EH (cell line): ENCODE results near the gene SLC4A2.
A peak's percentile ranks its signal among the peaks of the same experiment; 100 is the strongest.

Experiments
- DNase-seq: peaks from one replicate; pipeline ENCODE4 v3.0.0-alpha.2; 2015; ENCODE audit warnings: low read depth

SLC4A2 gene

GRCh38 chr7:151080067-151080521, 20.7 kb downstream of the SLC4A2 start:
- peak; percentile 38 for DNase-seq

- DNase-seq = peak; percentile 92
Observed at GRCh38 chr7:151080522-151081169, 21.3 kb downstream of the SLC4A2 start, which contains the start of gene FASTK. Gene FASTK (minus strand): TSS chr7:151080809. CDS start chr7:151080766, 43 bp downstream.

GRCh38 chr7:151081170-151082101, 22.0 kb downstream of the SLC4A2 start:
- peak; percentile 43 for DNase-seq

- no peak for DNase-seq
Observed at GRCh38 chr7:151082141-151083070, 23.0 kb downstream of the SLC4A2 start.

- DNase-seq = peak; percentile 60
Observed at GRCh38 chr7:151083071-151083823, 23.9 kb downstream of the SLC4A2 start, which contains the start of gene TMUB1. Gene TMUB1 (minus strand): TSS chr7:151083493. CDS start chr7:151082563, 930 bp downstream.

- no peak for DNase-seq
Observed at GRCh38 chr7:151083824-151084160, 24.4 kb downstream of the SLC4A2 start.

GRCh38 chr7:151085329-151085690, 25.9 kb downstream of the SLC4A2 start:
- no peak for DNase-seq

GRCh38 chr7:151085691-151086620, 26.6 kb downstream of the SLC4A2 start, which contains the start of gene AGAP3:
Gene AGAP3 (plus strand): TSS chr7:151086475. CDS start chr7:151086742, 267 bp downstream.
- peak; percentile 85 for DNase-seq

GRCh38 chr7:151086802-151087244, 27.4 kb downstream of the SLC4A2 start:
- DNase-seq = peak; percentile 43

- DNase-seq = peak; percentile 61
Observed at GRCh38 chr7:151087245-151088018, 28.0 kb downstream of the SLC4A2 start.

GRCh38 chr7:151088019-151088855, 28.8 kb downstream of the SLC4A2 start:
- peak; percentile 63 for DNase-seq

- DNase-seq = peak; percentile 73
Observed at GRCh38 chr7:151088856-151089699, 29.7 kb downstream of the SLC4A2 start.

GRCh38 chr7:151089893-151090730, 30.7 kb downstream of the SLC4A2 start:
- DNase-seq = peak; percentile 26

- DNase-seq = no peak
Observed at GRCh38 chr7:151091003-151091402, 31.6 kb downstream of the SLC4A2 start.

GRCh38 chr7:151091431-151091830, 32.0 kb downstream of the SLC4A2 start:
- DNase-seq = no peak

- no peak for DNase-seq
Observed at GRCh38 chr7:151091988-151092387, 32.6 kb downstream of the SLC4A2 start.
